Esophagus muscularis mucosa (tissue), 4 donors: Measurements from ENCODE around the gene PBRM1. TPM values are rescaled to one million over a fixed set of nuclear protein-coding genes. Genes with fewer than 3 reads are reported as not detected.
A peak's percentile ranks its signal among the peaks of the same experiment; 100 is the strongest.

Experiments used
- DNase-seq: peaks from one replicate; pipeline ENCODE4 v3.0.0-alpha.2; 2017; ENCODE audit errors: extremely low spot score
- H3K27ac ChIP-seq, 4 donors: fragments of 200-600 bp; sonication (generic); replicated peaks in 1 of 4; 1 replicate in 3 of 4; 2 replicates in 1 of 4; pipeline ENCODE4 v1.5.1; 2016 to 2019; ENCODE audit warnings: mild to moderate bottlenecking in 1 of 4
- H3K27me3 ChIP-seq, 4 donors: fragments of 200-600 bp; sonication (generic); one replicate each; pipeline versions ENCODE4 v1.5.1 to v1.6.0; 2016 to 2019
- H3K36me3 ChIP-seq, 4 donors: fragments of 200-600 bp; sonication (generic); one replicate each; pipeline ENCODE4 v1.5.1; 2016 to 2019
- H3K4me1 ChIP-seq, 4 donors: fragments of 200-600 bp; sonication (generic); one replicate each; pipeline ENCODE4 v1.5.1; 2016 to 2019
- H3K4me3 ChIP-seq, 4 donors: fragments of 200-600 bp; sonication (generic); 1 replicate in 2 of 4; 2 replicates in 2 of 4; pipeline ENCODE4 v1.5.1; 2016 to 2019; ENCODE audit warnings: mild to moderate bottlenecking in 4 of 4, moderate library complexity in 1 of 4
- H3K9me3 ChIP-seq, 4 donors: fragments of 200-600 bp; sonication (generic); 1 replicate in 3 of 4; 2 replicates in 1 of 4; pipeline ENCODE4 v1.5.1; 2016 to 2019
- EP300 ChIP-seq: sonication (generic); formaldehyde crosslinking; IDR thresholded peaks from one replicate; pipeline ENCODE4 v1.6.1; 2017; ENCODE audit warnings: antibody characterized with exemption
- POLR2A ChIP-seq: fragments of 450-650 bp; IDR thresholded peaks from one replicate; pipeline ENCODE4 v1.6.1; 2017; ENCODE audit warnings: antibody characterized with exemption, moderate library complexity, mild to moderate bottlenecking, low read depth
- POLR2AphosphoS5 ChIP-seq, 2 donors: sonication (generic); formaldehyde crosslinking; IDR thresholded peaks; one replicate each; pipeline ENCODE4 v1.6.1; 2017; ENCODE audit warnings: antibody characterized with exemption in 2 of 2
- WGBS: methylation state at CpG from one replicate; pipeline ENCODE4 v1.1.5; 2018; 5-methylcytosine and 5-hydroxymethylcytosine counted together
- intact Hi-C: fragments of 100-400 bp; cut with DNase I; formaldehyde crosslinking; loops from one replicate; pipeline ENCODE4 v1.15.1; 2023
- total RNA-seq, 4 donors: library from RNA; depleted of rRNA; stranded (reverse); fragments of >200 nt; gene quantifications; one replicate each; pipeline versions ENCODE4 v1.1.0 to v1.2.1, GENCODE V29; 2016
- TF ChIP-seq, protein P1 (sequence below), 3 experiments: fragments of 200-600 bp in 2 of 3; fragments of 450-650 bp in 1 of 3; sonication (generic) in 2 of 3; IDR thresholded peaks; one replicate each; pipeline ENCODE4 v1.5.1; 2017 to 2019; ENCODE audit warnings: antibody characterized with exemption in 3 of 3, mild to moderate bottlenecking in 2 of 3, moderate library complexity in 1 of 3

PBRM1 gene
- total RNA-seq, 4 donors from 2014 or later = 79.4 to 99.3 (median 82.8) TPM

DNA sequence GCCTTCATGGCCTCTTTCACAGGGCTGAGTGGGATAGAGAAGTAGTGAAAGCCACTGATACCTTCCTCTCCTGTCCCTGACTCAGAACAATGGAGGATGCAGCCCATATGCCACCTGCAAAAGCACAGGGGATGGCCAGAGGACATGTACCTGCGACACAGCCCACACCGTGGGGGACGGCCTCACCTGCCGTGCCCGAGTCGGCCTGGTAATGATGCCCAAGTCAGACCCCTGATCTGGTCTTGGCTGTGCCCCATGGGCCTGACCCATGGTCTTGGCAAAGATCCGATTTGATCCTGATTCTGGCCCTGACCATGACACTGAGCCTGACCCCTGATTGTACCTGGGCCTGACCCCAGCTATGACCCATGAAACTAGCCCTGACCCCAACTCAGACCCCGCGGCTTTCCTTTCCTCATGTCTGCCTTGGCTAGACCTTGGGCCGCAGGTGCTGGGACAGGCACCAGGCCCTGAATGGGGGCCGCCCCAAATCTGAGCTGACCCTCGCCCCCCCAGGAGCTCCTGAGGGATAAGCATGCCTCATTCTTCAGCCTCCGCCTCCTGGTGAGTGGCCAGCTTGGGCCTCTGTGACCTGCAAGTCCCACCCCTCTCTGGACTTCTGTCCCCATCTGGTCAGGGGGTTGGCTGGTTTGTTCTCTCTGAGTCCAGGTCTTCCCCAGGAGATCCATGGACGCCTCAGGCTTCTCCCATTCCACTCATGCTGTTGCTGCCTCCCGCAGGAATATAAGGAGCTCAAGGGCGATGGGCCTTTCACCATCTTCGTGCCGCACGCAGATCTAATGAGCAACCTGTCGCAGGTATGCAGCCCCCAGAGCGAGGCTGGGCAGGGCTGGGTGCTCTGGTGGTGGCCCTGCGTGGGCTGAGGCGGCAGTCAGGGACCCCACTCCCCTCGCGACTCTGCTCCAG lies 167.7 kb downstream of the PBRM1 start:
- Histone ChIP-seq H3K4me1 (peaks cover 0 to 12% (median 11%) of the 10 kb centered on the region in 4 donors), H3K27me3 (no peaks in the 10 kb centered on the region), H3K9me3 (no peaks in the 10 kb centered on the region), H3K27ac (no peak overlapping the region), H3K4me3 (peak overlapping the region; percentile 39 to 54 (median 40)), H3K36me3 (peaks cover 0 to 79% (median 36%) of the 10 kb centered on the region in 4 donors)
- no peak for TF ChIP-seq POLR2A
- intact Hi-C loops = no loop called here
- 79% methylated on average over 6 of the region's 25 CpGs for WGBS
- DNase-seq = no peak

DNA sequence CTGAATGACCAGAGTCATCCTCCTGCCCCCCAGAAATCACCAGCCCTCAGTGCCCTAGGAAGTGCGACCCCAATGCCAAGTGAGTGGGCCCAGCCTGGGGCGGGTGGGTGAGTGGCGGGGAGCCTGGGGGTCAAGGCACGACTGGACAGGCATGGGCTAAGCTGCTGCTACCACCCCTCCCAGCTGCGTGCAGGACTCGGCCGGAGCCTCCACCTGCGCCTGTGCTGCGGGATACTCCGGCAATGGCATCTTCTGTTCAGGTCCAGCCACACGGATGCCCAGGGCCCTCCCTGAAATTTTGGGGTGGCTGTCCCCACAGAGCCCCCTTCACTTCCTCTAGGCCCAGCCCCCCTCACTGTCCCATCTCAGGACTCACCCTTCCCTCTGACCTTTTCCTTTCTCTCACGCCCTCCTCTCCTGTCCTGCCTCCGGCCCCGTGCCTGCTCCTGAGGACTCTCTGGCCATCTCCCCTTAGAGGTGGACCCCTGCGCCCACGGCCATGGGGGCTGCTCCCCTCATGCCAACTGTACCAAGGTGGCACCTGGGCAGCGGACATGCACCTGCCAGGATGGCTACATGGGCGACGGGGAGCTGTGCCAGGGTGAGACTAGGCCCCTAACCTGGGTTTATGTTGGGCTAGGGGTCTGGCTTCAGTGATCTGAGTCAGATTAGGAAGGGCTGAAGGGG lies 169.1 kb downstream of the PBRM1 start:
- Histone ChIP-seq H3K4me1 (peaks cover 0 to 12% (median 11%) of the 10 kb centered on the region in 4 donors), H3K27ac (no peak overlapping the region), H3K27me3 (no peaks in the 10 kb centered on the region), H3K9me3 (no peaks in the 10 kb centered on the region), H3K4me3 (no peak overlapping the region), H3K36me3 (peaks cover 0 to 75% (median 25%) of the 10 kb centered on the region in 4 donors)
- intact Hi-C loops = no loop called here
- DNase-seq = no peak
- WGBS = 88% methylated on average over 8 of the region's 19 CpGs
- TF ChIP-seq, protein P1, sequence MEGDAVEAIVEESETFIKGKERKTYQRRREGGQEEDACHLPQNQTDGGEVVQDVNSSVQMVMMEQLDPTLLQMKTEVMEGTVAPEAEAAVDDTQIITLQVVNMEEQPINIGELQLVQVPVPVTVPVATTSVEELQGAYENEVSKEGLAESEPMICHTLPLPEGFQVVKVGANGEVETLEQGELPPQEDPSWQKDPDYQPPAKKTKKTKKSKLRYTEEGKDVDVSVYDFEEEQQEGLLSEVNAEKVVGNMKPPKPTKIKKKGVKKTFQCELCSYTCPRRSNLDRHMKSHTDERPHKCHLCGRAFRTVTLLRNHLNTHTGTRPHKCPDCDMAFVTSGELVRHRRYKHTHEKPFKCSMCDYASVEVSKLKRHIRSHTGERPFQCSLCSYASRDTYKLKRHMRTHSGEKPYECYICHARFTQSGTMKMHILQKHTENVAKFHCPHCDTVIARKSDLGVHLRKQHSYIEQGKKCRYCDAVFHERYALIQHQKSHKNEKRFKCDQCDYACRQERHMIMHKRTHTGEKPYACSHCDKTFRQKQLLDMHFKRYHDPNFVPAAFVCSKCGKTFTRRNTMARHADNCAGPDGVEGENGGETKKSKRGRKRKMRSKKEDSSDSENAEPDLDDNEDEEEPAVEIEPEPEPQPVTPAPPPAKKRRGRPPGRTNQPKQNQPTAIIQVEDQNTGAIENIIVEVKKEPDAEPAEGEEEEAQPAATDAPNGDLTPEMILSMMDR (IDR thresholded peaks at IDR 0.05) = no peak
- TF ChIP-seq POLR2AphosphoS5 (IDR thresholded peaks at IDR 0.05) (no peak), POLR2A (no peak), EP300 (no peak)

DNA sequence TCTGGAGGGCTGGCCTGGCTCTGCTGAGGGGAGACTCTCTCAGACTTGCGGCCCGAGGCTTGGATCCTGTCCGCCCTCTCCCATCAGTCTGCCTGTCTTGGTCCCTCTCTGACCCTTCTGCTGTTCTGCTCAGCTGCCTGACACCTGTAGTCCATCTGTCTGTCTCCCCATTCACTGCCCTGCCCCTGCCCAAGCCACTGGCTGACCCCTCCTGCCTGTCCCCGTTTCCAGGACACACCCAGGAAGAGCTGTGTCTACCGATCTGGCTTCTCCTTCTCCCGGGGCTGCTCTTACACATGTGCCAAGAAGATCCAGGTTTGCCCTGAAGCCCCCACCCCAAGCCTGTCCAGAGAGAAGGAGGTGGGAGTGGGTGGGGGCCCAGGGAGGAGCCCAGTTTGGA lies 170.5 kb downstream of the PBRM1 start:
- DNase-seq = no peak
- Histone ChIP-seq H3K4me1 (peaks cover 0 to 12% (median 11%) of the 10 kb centered on the region in 4 donors), H3K4me3 (no peak overlapping the region), H3K36me3 (peaks cover 0 to 61% (median 24%) of the 10 kb centered on the region in 4 donors), H3K27me3 (no peaks in the 10 kb centered on the region), H3K9me3 (no peaks in the 10 kb centered on the region), H3K27ac (no peak overlapping the region)
- intact Hi-C loops = no loop called here
- WGBS = 68% methylated on average over 6 of the region's 6 CpGs
- no peak for TF ChIP-seq POLR2A
- TF ChIP-seq, protein P1 (IDR thresholded peaks at IDR 0.05) = no peak
- no peak for TF ChIP-seq POLR2AphosphoS5 (IDR thresholded peaks at IDR 0.05)
- no peak for TF ChIP-seq EP300

DNA sequence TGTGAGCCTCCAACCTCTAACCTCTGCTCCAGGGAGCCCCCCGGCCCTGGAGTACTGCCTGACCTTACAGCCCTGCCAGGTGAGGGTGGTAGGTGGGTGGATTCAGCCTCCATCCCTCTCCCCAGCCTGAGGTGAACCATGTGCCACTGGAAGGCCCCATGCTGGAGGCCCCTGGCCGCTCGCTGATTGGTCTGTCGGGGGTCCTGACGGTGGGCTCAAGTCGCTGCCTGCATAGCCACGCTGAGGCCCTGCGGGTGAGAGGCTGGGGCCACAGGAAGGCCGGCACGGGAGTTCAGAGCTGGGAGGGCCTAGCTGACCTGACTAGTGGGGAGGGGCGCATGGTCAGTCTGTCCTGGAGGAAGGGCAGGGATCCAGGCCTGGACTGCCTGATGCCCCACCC lies 171.1 kb downstream of the PBRM1 start:
- peaks cover 0 to 61% (median 24%) of the 10 kb centered on the region in 4 donors for H3K36me3 ChIP-seq
- H3K27me3 ChIP-seq = no peaks in the 10 kb centered on the region
- no peak overlapping the region for H3K27ac ChIP-seq
- H3K4me1 ChIP-seq = peaks cover 0 to 12% (median 11%) of the 10 kb centered on the region in 4 donors
- DNase-seq = no peak
- TF ChIP-seq, protein P1 (IDR thresholded peaks at IDR 0.05) = no peak
- no peak for TF ChIP-seq POLR2AphosphoS5 (IDR thresholded peaks at IDR 0.05)
- no peak for TF ChIP-seq EP300
- TF ChIP-seq POLR2A = no peak
- intact Hi-C loops = no loop called here
- no peak overlapping the region for H3K4me3 ChIP-seq
- H3K9me3 ChIP-seq = no peaks in the 10 kb centered on the region
- WGBS = 85% methylated on average over 10 of the region's 11 CpGs

DNA sequence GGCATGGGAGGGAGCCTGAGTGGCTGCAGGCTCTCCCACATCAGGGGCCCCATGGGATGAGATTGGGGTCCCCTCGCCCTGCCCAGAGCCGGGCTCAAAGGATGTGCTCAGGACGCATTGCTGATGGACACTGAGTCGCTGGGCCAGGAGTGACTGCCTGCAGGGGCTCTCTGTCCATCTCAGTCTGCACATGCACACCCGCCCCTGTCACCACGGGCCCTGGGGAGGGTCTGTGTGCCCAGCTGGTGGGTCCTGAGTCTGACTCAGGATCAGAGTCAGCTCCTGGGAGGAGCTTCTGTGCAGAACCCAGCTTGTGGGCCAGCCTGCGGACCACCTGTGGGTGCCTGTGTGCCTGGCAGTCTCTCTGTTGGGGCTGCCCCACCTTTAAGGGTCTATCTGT lies 172.4 kb downstream of the PBRM1 start:
- TF ChIP-seq POLR2AphosphoS5 (IDR thresholded peaks at IDR 0.05) (no peak), POLR2A (no peak), EP300 (no peak)
- TF ChIP-seq, protein P1 (IDR thresholded peaks at IDR 0.05) = no peak
- Histone ChIP-seq H3K9me3 (no peaks in the 10 kb centered on the region), H3K4me3 (no peak overlapping the region), H3K4me1 (peaks cover 0 to 4% (median 2%) of the 10 kb centered on the region in 4 donors), H3K27me3 (no peaks in the 10 kb centered on the region), H3K27ac (no peak overlapping the region), H3K36me3 (peaks cover 0 to 54% (median 23%) of the 10 kb centered on the region in 4 donors)
- 90% methylated on average over 2 of the region's 7 CpGs for WGBS
- no peak for DNase-seq
- intact Hi-C loops = no loop called here
